Urinary bladder (tissue), 4 donors: Measurements from ENCODE around the gene SOCS2. TPM values are rescaled to one million over a fixed set of nuclear protein-coding genes. Genes with fewer than 3 reads are reported as not detected.

Experiments
- DNase-seq: peaks from one replicate; pipeline ENCODE4 v3.0.0-alpha.2; 2015; ENCODE audit errors: extremely low spot score
- H3K27ac ChIP-seq: one replicate; pipeline ENCODE4 v1.5.1; 2013; ENCODE audit warnings: low read depth, mild to moderate bottlenecking, moderate library complexity
- H3K36me3 ChIP-seq: one replicate; pipeline ENCODE4 v1.6.1; 2013; ENCODE audit warnings: mild to moderate bottlenecking, moderate library complexity; ENCODE audit not compliant: insufficient read depth
- H3K4me1 ChIP-seq: one replicate; pipeline ENCODE4 v1.6.1; 2013; ENCODE audit warnings: mild to moderate bottlenecking, moderate library complexity; ENCODE audit not compliant: insufficient read depth
- H3K4me3 ChIP-seq: one replicate; pipeline ENCODE4 v1.5.1; 2013; ENCODE audit warnings: low read depth, low read length
- WGBS: extraction: QIAGEN DNeasy Blood & Tissue Kit; methylation state at CpG from one replicate; pipeline ENCODE4 v1.1.7; 2013; 5-methylcytosine and 5-hydroxymethylcytosine counted together
- polyA plus RNA-seq: library from polyadenylated mRNA; stranded (reverse); fragments of 200-250 nt; gene quantifications from one replicate; pipeline ENCODE4 v1.2.3, GENCODE V29; 2013
- total RNA-seq: library from RNA; depleted of rRNA; stranded (reverse); fragments of >200 nt; gene quantifications from one replicate; pipeline ENCODE4 v1.2.3, GENCODE V29; 2014
- donor health status: healthy with polysubstance abuse.
- donor health status: healthy.

SOCS2 gene
- total RNA-seq = 57.7 TPM
- polyA plus RNA-seq = 67.9 TPM

- Histone ChIP-seq H3K36me3 (no peaks in the 10 kb centered on the region), H3K4me1 (no peaks in the 10 kb centered on the region), H3K4me3 (peak within 1 kb of the TSS; percentile 80), H3K27ac (peak within 1 kb of the TSS; percentile 90)
- under 1% methylated on average over 59 of the region's 59 CpGs for WGBS
- no peak for DNase-seq
Observed at GRCh38 chr12:93571925-93572711, at the start of gene SOCS2. Gene SOCS2, plus strand, starts transcription at chr12:93572675. Its CDS starts 223 bp downstream, at chr12:93572898.

GRCh38 chr12:93524386-93525133, 47.9 kb upstream of the SOCS2 start:
- H3K4me3 ChIP-seq = no peak overlapping the region
- DNase-seq = no peak
- WGBS = 79% methylated on average over 10 of the region's 10 CpGs

GRCh38 chr12:93526786-93527428, 45.6 kb upstream of the SOCS2 start:
- Histone ChIP-seq H3K27ac (no peak overlapping the region), H3K4me3 (no peak overlapping the region), H3K36me3 (no peaks in the 10 kb centered on the region), H3K4me1 (no peaks in the 10 kb centered on the region)
- 60% methylated on average over 4 of the region's 4 CpGs for WGBS
- peak; percentile 21 for DNase-seq

More at GRCh38 chr12:93524386-93525133, 47.9 kb upstream of the SOCS2 start:
- Histone ChIP-seq H3K4me1 (no peaks in the 10 kb centered on the region), H3K36me3 (no peaks in the 10 kb centered on the region), H3K27ac (no peak overlapping the region)

- Histone ChIP-seq H3K4me1 (no peaks in the 10 kb centered on the region), H3K27ac (no peak overlapping the region), H3K4me3 (no peak overlapping the region), H3K36me3 (no peaks in the 10 kb centered on the region)
- 55% methylated on average over 5 of the region's 5 CpGs for WGBS
- peak; percentile 23 for DNase-seq
Observed at GRCh38 chr12:93530358-93530757, 42.1 kb upstream of the SOCS2 start.

GRCh38 chr12:93533310-93533709, 39.2 kb upstream of the SOCS2 start:
- H3K27ac ChIP-seq = no peak overlapping the region
- DNase-seq = no peak
- 94% methylated on average over 5 of the region's 5 CpGs for WGBS
- no peaks in the 10 kb centered on the region for H3K4me1 ChIP-seq
- H3K4me3 ChIP-seq = no peak overlapping the region
- H3K36me3 ChIP-seq = no peaks in the 10 kb centered on the region

GRCh38 chr12:93536111-93536765, 36.2 kb upstream of the SOCS2 start:
- Histone ChIP-seq H3K4me1 (no peaks in the 10 kb centered on the region), H3K36me3 (no peaks in the 10 kb centered on the region), H3K4me3 (no peak overlapping the region), H3K27ac (no peak overlapping the region)
- no peak for DNase-seq
- WGBS = 72% methylated on average over 2 of the region's 2 CpGs

GRCh38 chr12:93536766-93537488, 35.5 kb upstream of the SOCS2 start:
- H3K27ac ChIP-seq = no peak overlapping the region
- H3K4me3 ChIP-seq = no peak overlapping the region
- no peaks in the 10 kb centered on the region for H3K36me3 ChIP-seq
- no peak for DNase-seq
- H3K4me1 ChIP-seq = no peaks in the 10 kb centered on the region
- WGBS = 44% methylated on average over 5 of the region's 5 CpGs

GRCh38 chr12:93537769-93538168, 34.7 kb upstream of the SOCS2 start:
- H3K27ac ChIP-seq = no peak overlapping the region
- no peaks in the 10 kb centered on the region for H3K36me3 ChIP-seq
- no peak overlapping the region for H3K4me3 ChIP-seq
- H3K4me1 ChIP-seq = no peaks in the 10 kb centered on the region
- WGBS = 91% methylated on average over 5 of the region's 5 CpGs
- DNase-seq = no peak

GRCh38 chr12:93539821-93540220, 32.7 kb upstream of the SOCS2 start:
- Histone ChIP-seq H3K27ac (no peak overlapping the region), H3K4me1 (no peaks in the 10 kb centered on the region), H3K36me3 (no peaks in the 10 kb centered on the region), H3K4me3 (no peak overlapping the region)
- 91% methylated on average over 4 of the region's 4 CpGs for WGBS
- no peak for DNase-seq

- Histone ChIP-seq H3K4me1 (no peaks in the 10 kb centered on the region), H3K27ac (no peak overlapping the region), H3K36me3 (no peaks in the 10 kb centered on the region), H3K4me3 (no peak overlapping the region)
- 84% methylated on average over 1 of the region's 1 CpG for WGBS
- no peak for DNase-seq
Observed at GRCh38 chr12:93540466-93540865, 32.0 kb upstream of the SOCS2 start.

- no peak for DNase-seq
- Histone ChIP-seq H3K4me3 (no peak overlapping the region), H3K27ac (no peak overlapping the region), H3K36me3 (no peaks in the 10 kb centered on the region), H3K4me1 (no peaks in the 10 kb centered on the region)
- WGBS = 63% methylated on average over 4 of the region's 4 CpGs
Observed at GRCh38 chr12:93541578-93542225, 30.8 kb upstream of the SOCS2 start.

GRCh38 chr12:93547778-93548177, 24.7 kb upstream of the SOCS2 start:
- Histone ChIP-seq H3K36me3 (no peaks in the 10 kb centered on the region), H3K4me3 (no peak overlapping the region), H3K27ac (no peak overlapping the region), H3K4me1 (no peaks in the 10 kb centered on the region)
- DNase-seq = no peak
- 94% methylated on average over 2 of the region's 2 CpGs for WGBS
